Panc1 (cell line): ENCODE results near the gene HGF.

Source experiments
- POLR2AphosphoS5 ChIP-seq: IDR thresholded peaks from 2 replicates; pipeline ENCODE4 v1.6.1; 2012; ENCODE audit warnings: mild to moderate bottlenecking, low read depth, low read length, moderate library complexity
- REST ChIP-seq, 2 experiments: IDR thresholded peaks; 2 replicates each; pipeline ENCODE4 v1.6.1; 2011 to 2012; ENCODE audit warnings: low read depth in 2 of 2, control low read depth in 1 of 2, low read length in 1 of 2, mild to moderate bottlenecking in 1 of 2, moderate library complexity in 1 of 2; ENCODE audit not compliant: insufficient read depth in 1 of 2
- SIN3A ChIP-seq: IDR thresholded peaks from 2 replicates; pipeline ENCODE4 v1.6.1; 2012; ENCODE audit warnings: low read depth, mild to moderate bottlenecking, low read length, moderate library complexity, borderline replicate concordance; ENCODE audit not compliant: insufficient read depth
- TCF7L2 ChIP-seq: IDR thresholded peaks from 2 replicates; pipeline ENCODE4 v1.6.1; 2011; ENCODE audit warnings: mild to moderate bottlenecking, low read depth, low read length, inconsistent platforms
- TF ChIP-seq, protein P1 (sequence below): fragments of 450-650 bp; IDR thresholded peaks from 2 replicates; pipeline ENCODE4 v1.5.1; 2017; ENCODE audit warnings: mild to moderate bottlenecking

- TF ChIP-seq, protein P1, sequence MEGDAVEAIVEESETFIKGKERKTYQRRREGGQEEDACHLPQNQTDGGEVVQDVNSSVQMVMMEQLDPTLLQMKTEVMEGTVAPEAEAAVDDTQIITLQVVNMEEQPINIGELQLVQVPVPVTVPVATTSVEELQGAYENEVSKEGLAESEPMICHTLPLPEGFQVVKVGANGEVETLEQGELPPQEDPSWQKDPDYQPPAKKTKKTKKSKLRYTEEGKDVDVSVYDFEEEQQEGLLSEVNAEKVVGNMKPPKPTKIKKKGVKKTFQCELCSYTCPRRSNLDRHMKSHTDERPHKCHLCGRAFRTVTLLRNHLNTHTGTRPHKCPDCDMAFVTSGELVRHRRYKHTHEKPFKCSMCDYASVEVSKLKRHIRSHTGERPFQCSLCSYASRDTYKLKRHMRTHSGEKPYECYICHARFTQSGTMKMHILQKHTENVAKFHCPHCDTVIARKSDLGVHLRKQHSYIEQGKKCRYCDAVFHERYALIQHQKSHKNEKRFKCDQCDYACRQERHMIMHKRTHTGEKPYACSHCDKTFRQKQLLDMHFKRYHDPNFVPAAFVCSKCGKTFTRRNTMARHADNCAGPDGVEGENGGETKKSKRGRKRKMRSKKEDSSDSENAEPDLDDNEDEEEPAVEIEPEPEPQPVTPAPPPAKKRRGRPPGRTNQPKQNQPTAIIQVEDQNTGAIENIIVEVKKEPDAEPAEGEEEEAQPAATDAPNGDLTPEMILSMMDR, result no peak
- TF ChIP-seq TCF7L2 (no peak), POLR2AphosphoS5 (no peak), REST (IDR thresholded peaks at IDR 0.05; ENCODE audit: insufficient read depth in 1 of 2, low read depth in 2 of 2, low read length in 1 of 2) (no peak), SIN3A (no peak)
Observed at GRCh38 chr7:81761031-81761430, 8.8 kb downstream of the HGF start.
